PFSK-1 (cell line): ENCODE results near the gene MET.

ENCODE experiments used
- FOXP2 ChIP-seq: optimal IDR thresholded peaks from 2 replicates; pipeline ENCODE3; 2011; ENCODE audit warnings: borderline replicate concordance, control low read depth, inconsistent platforms; ENCODE audit not compliant: insufficient read depth; ENCODE audit errors: extremely low read length, extremely low read depth
- POLR2AphosphoS5 ChIP-seq: IDR thresholded peaks from 2 replicates; pipeline ENCODE4 v1.6.1; 2012; ENCODE audit warnings: low read depth, mild to moderate bottlenecking, control low read depth, low read length, moderate library complexity
- REST ChIP-seq, 2 experiments: IDR thresholded peaks; 2 replicates each; pipeline versions ENCODE4 v1.6.1 to v1.8.0; 2011 to 2012; ENCODE audit warnings: low read depth in 2 of 2, low read length in 2 of 2, control low read depth in 1 of 2, inconsistent platforms in 1 of 2, mild to moderate bottlenecking in 1 of 2, moderate library complexity in 1 of 2; ENCODE audit not compliant: insufficient read depth in 1 of 2
- SIN3A ChIP-seq: IDR thresholded peaks from 2 replicates; pipeline ENCODE4 v1.6.1; 2012; ENCODE audit warnings: mild to moderate bottlenecking, low read length, moderate library complexity, borderline replicate concordance; ENCODE audit not compliant: insufficient read depth
- TAF1 ChIP-seq: IDR thresholded peaks from 2 replicates; pipeline ENCODE4 v1.6.1; 2012; ENCODE audit warnings: low read length, control low read depth, borderline replicate concordance; ENCODE audit not compliant: insufficient read depth

Gene MET

GRCh38 chr7:116687801-116688201 lies 15.8 kb downstream of the MET start:
- TF ChIP-seq SIN3A = no peak

- TF ChIP-seq TAF1 (no peak), POLR2AphosphoS5 (no peak), REST (IDR thresholded peaks at IDR 0.05; ENCODE audit: insufficient read depth in 1 of 2, low read depth in 2 of 2, low read length in 2 of 2) (no peak), FOXP2 (no peak), SIN3A (no peak)
These were observed 17.8 kb downstream of the MET start for GRCh38 chr7:116689790-116690259.

GRCh38 chr7:116691664-116692063 lies 19.7 kb downstream of the MET start:
- TF ChIP-seq POLR2AphosphoS5 (no peak), TAF1 (no peak), REST (IDR thresholded peaks at IDR 0.05; ENCODE audit: insufficient read depth in 1 of 2, low read depth in 2 of 2, low read length in 2 of 2) (no peak), FOXP2 (no peak), SIN3A (no peak)

- TF ChIP-seq SIN3A = no peak
- TF ChIP-seq POLR2AphosphoS5 = no peak
- TF ChIP-seq REST (IDR thresholded peaks at IDR 0.05; ENCODE audit: insufficient read depth in 1 of 2, low read depth in 2 of 2, low read length in 2 of 2) = no peak
- TF ChIP-seq TAF1 = no peak
These were observed 20.7 kb downstream of the MET start for GRCh38 chr7:116692401-116693308.

- no peak for TF ChIP-seq TAF1
- TF ChIP-seq POLR2AphosphoS5 = no peak
- TF ChIP-seq REST (IDR thresholded peaks at IDR 0.05; ENCODE audit: insufficient read depth in 1 of 2, low read depth in 2 of 2, low read length in 2 of 2) = no peak
- TF ChIP-seq SIN3A = no peak
- TF ChIP-seq FOXP2 = no peak
These were observed 24.7 kb downstream of the MET start for GRCh38 chr7:116696707-116697106.
